MM.1S (cell line): ENCODE results near the gene GMPR2.

Experiments
- DNase-seq: peaks from one replicate; pipeline ENCODE4 v3.0.0-alpha.2; 2015
- H2AFZ ChIP-seq: fragments of 300-600 bp; sonication (generic); 2 replicates; pipeline ENCODE4 v1.6.0; 2016; ENCODE audit warnings: antibody characterized with exemption, low read length
- H3F3A ChIP-seq: fragments of 300-600 bp; sonication (generic); 2 replicates; pipeline ENCODE4 v1.6.1; 2016; ENCODE audit warnings: mild to moderate bottlenecking, antibody characterized with exemption, low read length, moderate library complexity, mixed read lengths; ENCODE audit not compliant: insufficient read depth
- H3K27ac ChIP-seq: fragments of 300-600 bp; sonication (generic); 2 replicates; pipeline ENCODE4 v1.5.1; 2016; ENCODE audit warnings: mild to moderate bottlenecking, low read length
- H3K27me3 ChIP-seq: fragments of 300-600 bp; sonication (generic); replicated peaks from 2 replicates; pipeline ENCODE4 v1.6.0; 2016; ENCODE audit warnings: low read length; ENCODE audit not compliant: insufficient read depth
- H3K36me3 ChIP-seq: fragments of 300-600 bp; sonication (generic); replicated peaks from 2 replicates; pipeline ENCODE4 v1.6.1; 2016; ENCODE audit warnings: mild to moderate bottlenecking, low read length, mixed read lengths; ENCODE audit not compliant: insufficient read depth
- H3K4me1 ChIP-seq: fragments of 300-600 bp; sonication (generic); 2 replicates; pipeline ENCODE4 v1.6.1; 2016; ENCODE audit warnings: low read length, mixed read lengths
- H3K4me2 ChIP-seq: fragments of 300-600 bp; sonication (generic); 2 replicates; pipeline ENCODE4 v1.6.0; 2016; ENCODE audit warnings: low read depth, low read length
- H3K4me3 ChIP-seq: fragments of 300-600 bp; sonication (generic); 2 replicates; pipeline ENCODE4 v1.5.1; 2016; ENCODE audit warnings: low read length, mixed read lengths
- H3K79me2 ChIP-seq: fragments of 300-600 bp; sonication (generic); 2 replicates; pipeline ENCODE4 v1.6.1; 2016; ENCODE audit warnings: mixed run types, low read length, mixed read lengths
- H3K9ac ChIP-seq: fragments of 300-600 bp; sonication (generic); 2 replicates; pipeline ENCODE4 v1.6.1; 2016; ENCODE audit warnings: low read length, mixed read lengths
- H3K9me2 ChIP-seq: fragments of 300-600 bp; sonication (generic); replicated peaks from 2 replicates; pipeline ENCODE4 v1.6.1; 2016; ENCODE audit warnings: mild to moderate bottlenecking, low read length, mixed read lengths; ENCODE audit not compliant: insufficient read depth
- H3K9me3 ChIP-seq: fragments of 300-600 bp; sonication (generic); replicated peaks from 2 replicates; pipeline ENCODE4 v1.6.1; 2016; ENCODE audit warnings: mild to moderate bottlenecking, low read length, mixed read lengths; ENCODE audit not compliant: insufficient read depth
- H4K20me1 ChIP-seq: fragments of 300-600 bp; sonication (generic); 2 replicates; pipeline ENCODE4 v1.6.1; 2016; ENCODE audit warnings: mild to moderate bottlenecking, low read length, moderate library complexity, mixed read lengths; ENCODE audit not compliant: insufficient read depth
- CTCF ChIP-seq: fragments of 300-600 bp; sonication (generic); IDR thresholded peaks from 2 replicates; pipeline ENCODE4 v1.5.1; 2016; ENCODE audit warnings: antibody characterized with exemption, low read length, mixed read lengths
- EZH2 ChIP-seq: fragments of 300-600 bp; sonication (generic); optimal IDR thresholded peaks from 2 replicates; pipeline ENCODE3; 2017; ENCODE audit warnings: low read depth, mild to moderate bottlenecking, antibody characterized with exemption, low read length, mixed read lengths
- EZH2phosphoT487 ChIP-seq: fragments of 300-600 bp; sonication (generic); IDR thresholded peaks from 2 replicates; pipeline ENCODE4 v1.6.1; 2018; ENCODE audit warnings: antibody characterized with exemption, low read length

GMPR2 gene

DNA sequence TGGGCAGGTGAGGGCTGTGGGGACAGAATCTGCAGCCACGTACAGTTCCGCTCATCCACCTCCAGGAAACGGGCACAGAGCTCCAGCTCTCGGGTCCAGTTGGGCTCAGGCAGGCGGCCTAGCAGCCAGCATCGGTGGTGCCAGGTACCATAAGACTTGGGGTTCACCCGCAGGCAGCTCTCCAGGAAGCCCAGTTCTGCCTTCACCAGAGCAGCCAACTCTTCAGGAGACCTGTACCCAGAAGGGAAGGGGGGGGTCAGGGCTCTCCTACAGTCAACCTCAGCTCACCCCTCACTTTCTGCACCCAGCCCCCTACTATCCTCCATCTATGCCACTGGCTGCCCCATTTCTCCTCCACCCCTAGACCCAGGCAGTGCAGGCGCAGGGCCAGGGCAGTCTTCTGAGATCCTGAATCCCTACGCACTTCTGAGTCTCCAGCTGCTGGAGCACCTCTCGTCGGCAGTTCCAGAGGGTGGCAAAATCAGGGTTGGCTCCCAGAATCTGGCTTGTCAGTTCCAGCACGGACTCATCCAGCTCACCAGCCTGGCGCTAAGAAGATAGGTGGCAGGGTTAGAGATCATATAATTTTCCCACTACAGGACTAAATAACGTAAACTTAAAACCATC lies 37.3 kb downstream of the GMPR2 start:
- H3K79me2 ChIP-seq, result 0 out of 2 replicates have a peak, but pooled peaks cover 5% of the 10 kb centered on the region
- H2AFZ ChIP-seq, result no peak overlapping the region
- H4K20me1 ChIP-seq, result no peaks in the 10 kb centered on the region
- H3K9me3 ChIP-seq, result no peaks in the 10 kb centered on the region
- H3K27me3 ChIP-seq, result no peaks in the 10 kb centered on the region
- no peak overlapping the region for H3K4me3 ChIP-seq
- H3K4me1 ChIP-seq, result peaks cover 19% of the 10 kb centered on the region
- no peak for TF ChIP-seq EZH2phosphoT487
- no peak for TF ChIP-seq CTCF
- no peak for TF ChIP-seq EZH2
- no peak overlapping the region for H3K9ac ChIP-seq
- peak overlapping the region; percentile 92; the same call in 1 of the 2 replicates for H3K4me2 ChIP-seq
- H3K27ac ChIP-seq, result no peak overlapping the region
- 0 out of 2 replicates have a peak, but pooled peaks cover 6% of the 10 kb centered on the region for H3F3A ChIP-seq
- no peaks in the 10 kb centered on the region for H3K36me3 ChIP-seq
- no peak for DNase-seq
- no peaks in the 10 kb centered on the region for H3K9me2 ChIP-seq

- Histone ChIP-seq H3K9me2 (no peaks in the 10 kb centered on the region), H4K20me1 (no peaks in the 10 kb centered on the region), H3F3A (0 out of 2 replicates have a peak, but pooled peaks cover 6% of the 10 kb centered on the region), H3K27me3 (no peaks in the 10 kb centered on the region), H3K9ac (peak overlapping the region; percentile 94), H3K79me2 (0 out of 2 replicates have a peak, but pooled peaks cover 5% of the 10 kb centered on the region), H3K4me2 (peak overlapping the region; percentile 92), H2AFZ (peak overlapping the region; percentile 65), H3K36me3 (no peaks in the 10 kb centered on the region), H3K27ac (peak overlapping the region; percentile 73; the same call in 1 of the 2 replicates), H3K4me1 (peaks cover 19% of the 10 kb centered on the region), H3K4me3 (peak overlapping the region; percentile 77), H3K9me3 (no peaks in the 10 kb centered on the region)
- TF ChIP-seq EZH2, result no peak
- no peak for TF ChIP-seq CTCF
- TF ChIP-seq EZH2phosphoT487, result no peak
- no peak for DNase-seq
Observed at GRCh38 chr14:24270537-24271133, 37.9 kb downstream of the GMPR2 start.

GRCh38 chr14:24271134-24271833 lies 38.6 kb downstream of the GMPR2 start, which contains the start of gene RABGGTA:
Gene RABGGTA (minus strand): TSS chr14:24271597. CDS start chr14:24271115, 482 bp downstream.
- peaks cover 19% of the 10 kb centered on the region for H3K4me1 ChIP-seq
- H3F3A ChIP-seq, result 0 out of 2 replicates have a peak, but pooled peaks cover 6% of the 10 kb centered on the region
- H2AFZ ChIP-seq, result peak within 1 kb of the TSS; percentile 65
- no peaks in the 10 kb centered on the region for H3K36me3 ChIP-seq
- no peaks in the 10 kb centered on the region for H4K20me1 ChIP-seq
- 0 out of 2 replicates have a peak, but pooled peaks cover 5% of the 10 kb centered on the region for H3K79me2 ChIP-seq
- H3K9ac ChIP-seq, result peak within 1 kb of the TSS; percentile 94
- peak within 1 kb of the TSS; percentile 92 for H3K4me2 ChIP-seq
- H3K27me3 ChIP-seq, result no peaks in the 10 kb centered on the region
- peak; percentile 91 for DNase-seq
- H3K27ac ChIP-seq, result peak within 1 kb of the TSS; percentile 73
- peak within 1 kb of the TSS; percentile 77 for H3K4me3 ChIP-seq
- no peaks in the 10 kb centered on the region for H3K9me2 ChIP-seq
- H3K9me3 ChIP-seq, result no peaks in the 10 kb centered on the region
- TF ChIP-seq EZH2 (no peak), EZH2phosphoT487 (no peak), CTCF (peak; percentile 49)
